ENCODE data around the gene SIRT7.
A peak's percentile ranks its signal among the peaks of the same experiment; 100 is the strongest.

SIRT7 gene

GRCh38 chr17:81931557-81932332 is 13.8 kb upstream of the SIRT7 start:
- DNase-seq: peak; percentile 30

GRCh38 chr17:81931189-81931556 is 13.2 kb upstream of the SIRT7 start:
- DNase-seq: no peak

- DNase-seq: no peak
These were observed 12.5 kb upstream of the SIRT7 start for GRCh38 chr17:81930142-81931125.

GRCh38 chr17:81929253-81930141 is 11.5 kb upstream of the SIRT7 start:
- DNase-seq: no peak

DNA sequence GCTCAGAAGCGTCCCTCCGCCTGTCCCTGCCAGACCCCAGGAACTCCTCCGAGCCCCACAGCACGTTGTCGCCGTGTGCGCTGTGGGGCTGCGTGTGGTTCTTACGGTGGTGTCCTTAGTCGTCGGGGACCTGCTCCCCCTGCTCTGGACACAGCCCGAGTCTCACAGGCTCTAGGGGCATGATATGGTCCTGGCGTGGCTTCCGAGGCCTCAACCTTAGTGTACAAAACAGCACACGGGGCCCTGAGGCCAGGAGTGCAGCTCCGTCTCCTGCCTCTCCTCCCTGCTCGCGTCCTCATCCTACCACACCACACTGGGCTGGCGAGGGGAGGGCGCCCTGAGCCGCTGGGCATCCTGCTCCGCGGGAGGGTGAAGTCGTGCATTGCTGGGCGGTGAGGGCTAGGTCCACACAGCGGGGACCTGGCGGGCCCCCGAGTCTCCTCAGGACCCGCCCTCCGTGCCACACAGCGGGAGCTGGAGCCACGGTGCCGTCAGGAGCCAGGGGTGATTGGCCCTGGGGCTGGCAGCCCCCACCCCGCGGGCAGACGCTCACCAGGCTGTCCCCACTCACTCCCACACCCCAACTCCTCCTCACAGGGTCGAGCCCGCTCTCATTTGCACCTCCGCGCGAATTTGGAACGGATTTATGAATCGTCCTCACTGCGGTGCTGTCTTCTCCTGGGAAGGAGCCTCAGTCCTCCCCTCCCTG is 10.7 kb upstream of the SIRT7 start:
- DNase-seq: peak; percentile 19

DNA sequence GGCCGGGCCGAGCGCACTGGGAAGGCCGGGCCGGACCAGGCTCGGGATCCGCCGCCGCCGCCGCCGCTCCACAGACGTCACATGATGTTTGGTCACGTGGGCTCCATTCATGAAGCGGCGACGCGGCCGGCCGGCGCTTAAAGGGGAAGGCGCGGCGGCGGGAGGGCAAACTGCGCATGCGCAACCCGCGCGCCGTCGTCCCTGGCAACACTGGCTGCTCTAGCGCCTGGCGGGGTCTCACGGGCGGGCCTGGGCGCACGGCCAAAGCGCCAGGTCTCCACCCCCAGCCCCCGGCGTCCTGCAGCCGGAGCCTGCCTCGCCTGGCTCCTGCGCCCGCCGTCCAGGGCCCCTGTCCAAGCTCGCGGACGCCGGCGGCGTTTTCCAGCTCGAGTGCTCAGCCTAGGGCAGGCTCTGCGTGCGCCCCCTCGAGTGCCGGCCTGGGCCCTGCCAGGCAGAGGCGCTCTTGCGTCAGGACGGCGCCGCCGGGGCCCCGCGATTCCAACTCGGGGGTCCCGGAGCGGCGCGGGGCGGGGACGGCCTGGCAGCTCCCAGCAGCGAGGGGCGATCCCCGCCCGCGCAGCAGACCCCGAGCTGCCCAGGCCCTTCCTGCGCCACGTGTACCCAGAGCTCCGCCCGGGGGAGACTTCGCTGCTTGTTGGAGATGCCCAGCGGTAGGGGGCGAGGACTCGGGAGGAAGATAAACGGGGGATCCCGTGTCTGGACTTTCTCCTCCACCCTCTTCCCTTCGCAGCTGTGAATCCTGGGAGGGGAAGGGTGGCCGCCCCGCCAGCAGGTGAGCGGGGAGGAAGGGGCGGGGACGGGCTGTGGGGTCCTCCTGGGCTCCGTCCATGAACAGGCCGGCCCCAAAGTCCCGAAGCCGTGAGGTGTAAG is 9.9 kb upstream of the SIRT7 start, which contains the start of gene MAFG:
TSS of gene MAFG (minus strand) at position 83 of the 891 bp plus-strand sequence. CDS start 4,550 bp downstream, outside the sequence.
- DNase-seq: peak; percentile 94

DNA sequence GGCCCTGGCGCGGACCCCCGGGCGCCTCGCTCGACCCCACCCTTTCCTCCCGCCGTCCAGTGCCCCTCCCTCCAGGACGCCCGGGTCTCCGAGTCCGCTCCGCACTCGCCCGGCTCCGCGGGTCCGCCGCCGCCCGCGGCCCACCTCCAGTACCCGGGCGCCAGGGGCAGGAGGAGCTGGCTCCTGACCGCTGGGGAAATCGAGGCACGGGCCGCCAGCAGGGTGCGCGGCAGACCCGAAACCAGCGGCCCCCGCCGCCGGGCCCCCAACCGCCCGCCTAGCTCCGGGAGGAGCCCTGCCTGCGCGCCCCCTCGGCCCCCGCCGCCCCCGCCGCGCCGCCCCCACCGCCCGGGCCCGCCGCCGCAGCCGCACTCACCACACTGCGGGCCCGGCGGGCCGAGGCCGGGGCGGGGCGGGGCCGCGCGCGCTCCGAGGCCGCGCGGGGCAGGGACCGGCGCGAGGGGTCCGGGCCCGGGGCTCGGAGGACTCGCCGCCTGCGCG is 9.2 kb upstream of the SIRT7 start:
- DNase-seq: no peak

GRCh38 chr17:81926451-81927151 is 8.6 kb upstream of the SIRT7 start:
- DNase-seq: peak; percentile 74

DNA sequence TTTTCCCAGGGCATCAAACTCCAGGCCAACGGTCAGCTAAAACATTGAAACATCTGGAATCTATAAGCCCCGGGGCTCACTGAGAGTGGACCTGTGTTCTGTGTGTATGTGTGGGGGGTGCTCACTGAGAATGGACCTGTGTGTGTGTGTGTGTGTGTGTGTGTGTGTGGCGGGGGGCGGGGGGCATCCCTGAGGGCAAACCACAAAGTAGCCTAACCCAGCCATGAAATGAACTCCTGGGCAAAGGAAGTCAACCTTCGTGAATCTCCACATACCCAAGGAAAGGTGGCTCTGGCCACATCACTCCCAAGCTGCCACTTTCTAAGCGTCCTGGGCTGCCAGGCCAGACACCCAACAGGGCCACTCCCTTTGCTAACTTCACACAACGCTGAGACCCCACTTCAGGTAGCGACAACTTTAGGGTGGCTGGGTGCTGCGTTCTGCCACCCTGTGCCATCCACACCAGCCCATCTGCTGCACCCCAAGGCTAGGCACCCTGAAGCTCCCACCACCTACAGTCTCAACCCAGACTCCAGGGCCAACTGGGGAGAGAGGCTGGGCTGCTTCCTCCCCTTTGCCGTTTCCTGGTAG is 8.0 kb upstream of the SIRT7 start:
- no peak for DNase-seq

- no peak for DNase-seq
These were observed 6.9 kb upstream of the SIRT7 start for GRCh38 chr17:81924557-81925532.

DNA sequence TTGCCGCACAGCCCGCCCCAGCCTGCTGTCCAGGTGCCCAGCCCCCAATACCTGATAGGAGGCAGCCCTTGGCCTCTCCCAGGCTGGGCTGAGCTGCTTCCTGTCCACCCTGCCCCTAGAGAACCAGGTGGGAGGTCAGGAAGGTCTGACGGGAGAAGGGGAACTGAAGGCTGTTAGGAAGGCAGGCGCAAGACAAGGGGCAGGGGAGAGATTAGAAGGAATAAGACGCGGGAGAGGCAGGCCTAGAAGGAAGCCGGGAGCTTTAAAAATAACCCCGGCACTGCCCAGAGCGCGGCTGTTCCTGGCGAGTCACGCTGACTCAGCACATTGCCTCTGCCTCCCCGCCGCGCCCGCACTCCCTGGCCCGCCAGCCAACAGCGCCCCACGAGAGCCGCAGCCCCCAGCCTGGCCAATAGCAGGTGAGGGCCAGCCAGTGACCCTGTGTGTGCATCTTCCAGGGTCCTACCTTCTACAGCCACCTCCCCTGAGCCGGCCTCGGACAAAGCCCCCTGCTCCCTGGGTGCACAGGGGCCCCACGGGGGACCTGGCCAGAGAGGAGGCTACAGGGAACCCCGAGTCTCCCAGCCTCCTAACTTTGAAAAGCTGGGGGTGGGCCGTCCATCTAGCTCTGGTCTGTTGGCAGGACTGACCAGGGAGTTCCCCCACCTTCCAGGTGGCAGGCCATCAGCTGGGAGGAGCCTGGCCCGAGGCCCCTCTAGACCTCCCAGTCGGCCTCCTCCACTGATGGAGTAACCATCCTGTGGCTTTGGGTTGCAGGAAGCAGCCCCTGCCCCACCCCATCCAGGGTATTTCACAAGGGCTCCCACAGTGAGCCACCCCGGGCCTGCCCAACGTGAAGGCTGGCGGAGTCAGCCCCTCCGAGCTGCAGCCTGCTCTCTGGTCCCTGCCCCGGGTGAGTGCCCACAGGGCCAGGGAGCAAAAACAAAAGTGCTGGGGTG is 5.6 kb upstream of the SIRT7 start:
- no peak for DNase-seq

DNA sequence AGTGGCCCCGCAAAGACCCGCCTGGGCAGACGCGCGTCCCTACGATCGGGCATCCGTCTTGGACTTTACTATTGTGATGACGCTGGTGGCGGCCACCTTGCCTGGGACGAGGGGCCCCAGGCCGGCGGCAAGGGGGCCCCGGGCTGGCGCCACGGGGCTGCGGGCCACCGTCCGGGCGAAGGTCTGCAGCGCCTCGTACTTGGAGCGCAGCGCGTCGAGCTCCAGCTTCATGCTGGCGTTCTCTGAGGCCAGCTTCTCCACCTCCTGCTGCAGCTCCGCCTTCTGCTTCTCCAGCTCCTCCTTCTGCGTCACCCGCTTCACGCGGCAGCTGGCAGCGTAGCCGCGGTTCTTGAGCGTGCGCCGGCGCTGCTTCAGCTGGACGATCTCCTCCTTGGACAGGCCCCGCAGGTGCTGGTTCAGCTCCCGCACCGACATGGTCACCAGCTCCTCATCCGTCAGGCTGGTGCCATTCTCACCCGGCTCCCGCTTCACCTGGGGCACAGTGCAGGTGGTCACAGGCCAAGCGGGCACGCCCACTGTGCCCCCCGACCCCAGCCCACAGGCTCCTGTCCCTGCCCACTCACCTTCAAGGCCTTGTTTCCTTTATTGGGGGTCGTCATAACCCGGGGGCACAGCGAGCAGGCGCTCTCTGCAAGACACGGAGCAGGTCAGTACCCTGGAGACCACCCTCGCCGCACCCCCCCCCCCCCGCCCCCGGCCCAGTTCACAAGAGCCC is 4.8 kb upstream of the SIRT7 start:
- DNase-seq: no peak

DNA sequence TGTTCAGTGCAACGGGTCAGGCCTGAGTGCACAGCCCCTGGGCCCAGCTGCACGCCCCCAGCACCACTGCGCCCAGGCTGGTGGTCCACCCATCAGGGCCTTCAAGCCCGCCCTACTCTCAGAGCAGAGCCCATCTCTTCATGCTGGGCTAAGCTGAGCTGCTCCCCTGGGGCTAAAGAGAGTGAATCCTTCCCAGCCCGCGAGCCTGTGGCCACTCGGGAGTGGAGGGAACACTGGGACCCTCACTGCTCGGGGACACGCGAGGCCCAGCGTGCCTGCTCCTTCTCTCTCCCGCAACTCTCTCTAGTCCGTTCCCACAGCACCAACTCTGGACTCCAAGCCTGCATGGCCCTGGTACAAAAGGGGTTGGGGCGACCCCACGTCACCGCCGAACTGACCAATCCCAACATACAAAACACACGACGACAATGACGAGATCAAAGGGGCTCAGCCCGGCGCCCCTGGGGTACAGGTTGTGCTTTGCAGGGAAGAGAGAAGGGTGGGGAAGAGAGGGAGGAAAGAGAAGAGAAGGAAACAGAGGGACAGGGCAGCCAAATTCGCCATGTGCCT is 4.1 kb upstream of the SIRT7 start:
- no peak for DNase-seq

- DNase-seq: no peak
These were observed 3.5 kb upstream of the SIRT7 start for GRCh38 chr17:81921537-81921862.

DNA sequence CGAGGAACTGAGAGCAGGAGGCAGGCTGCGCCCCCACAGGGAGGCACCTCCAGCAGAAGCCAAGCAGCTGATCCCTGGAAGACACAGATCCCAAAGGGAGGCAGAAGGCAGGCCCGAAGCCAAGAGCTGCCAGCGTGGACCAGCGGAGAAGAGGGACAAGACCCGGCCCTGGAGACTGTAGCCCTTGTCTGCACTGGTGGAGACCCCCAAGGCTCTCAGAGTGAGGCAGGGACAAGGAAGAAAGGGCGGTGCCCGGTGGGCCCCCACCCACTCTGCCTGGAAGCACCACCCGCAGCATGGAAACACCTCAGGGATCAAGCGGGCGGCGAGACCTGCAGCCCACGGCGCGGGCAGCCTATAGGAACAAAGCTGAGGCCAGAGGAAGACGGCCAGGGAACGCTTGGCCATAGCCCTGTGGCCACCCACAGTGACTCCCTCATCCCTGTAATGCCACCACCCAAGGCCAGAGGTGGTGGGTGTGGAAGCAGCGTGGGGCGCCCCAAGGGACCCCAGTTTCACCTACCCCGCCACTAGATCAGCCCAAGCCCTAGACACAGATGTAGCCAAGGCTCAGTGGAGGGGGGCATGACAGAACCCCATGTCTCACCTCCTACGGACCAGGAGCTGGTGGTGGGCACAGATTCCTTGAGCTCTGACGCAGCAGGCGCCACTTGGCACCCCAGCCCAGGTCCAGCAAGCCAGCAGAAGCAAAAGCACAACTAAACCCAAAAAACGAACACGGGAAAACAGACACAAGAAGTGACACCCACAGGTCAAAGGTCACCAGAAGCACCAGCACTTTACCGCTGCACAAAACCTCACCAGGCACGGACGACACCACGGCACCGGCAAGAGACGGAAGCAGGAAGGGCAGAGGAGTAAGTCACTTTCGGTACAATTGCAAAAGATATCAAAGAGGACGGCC is 2.9 kb upstream of the SIRT7 start:
- DNase-seq: no peak
